ENCODE results near the gene CHD6.

Gene CHD6

GRCh38 chr20:41635158-41635557 is 17.0 kb upstream of the CHD6 start:
- no peak for DNase-seq (ENCODE audit: low spot score)
- in situ Hi-C loops (cut with MboI; ENCODE audit: low sequenced_read_pairs, unreplicated experiment), result no loop called here
- TF ChIP-seq CTCF (IDR thresholded peaks at IDR 0.05; ENCODE audit: borderline replicate concordance, control extremely low read depth, extremely low read depth, insufficient read depth, missing control alignments), result no peak

GRCh38 chr20:41632896-41633295 is 14.7 kb upstream of the CHD6 start:
- no peak for TF ChIP-seq CTCF (IDR thresholded peaks at IDR 0.05; ENCODE audit: borderline replicate concordance, control extremely low read depth, extremely low read depth, insufficient read depth, missing control alignments)
- in situ Hi-C loops (cut with MboI; ENCODE audit: low sequenced_read_pairs, unreplicated experiment), result no loop called here

GRCh38 chr20:41631826-41632225 is 13.6 kb upstream of the CHD6 start:
- DNase-seq (ENCODE audit: low spot score), result no peak
- in situ Hi-C loops (cut with MboI; ENCODE audit: low sequenced_read_pairs, unreplicated experiment), result no loop called here
- TF ChIP-seq CTCF (IDR thresholded peaks at IDR 0.05; ENCODE audit: borderline replicate concordance, control extremely low read depth, extremely low read depth, insufficient read depth, missing control alignments), result no peak

More at GRCh38 chr20:41632896-41633295, 14.7 kb upstream of the CHD6 start:
- no peak for DNase-seq (ENCODE audit: low spot score)

GRCh38 chr20:41630846-41631245 is 12.7 kb upstream of the CHD6 start:
- TF ChIP-seq CTCF (IDR thresholded peaks at IDR 0.05; ENCODE audit: borderline replicate concordance, control extremely low read depth, extremely low read depth, insufficient read depth, missing control alignments), result no peak
- DNase-seq (ENCODE audit: low spot score), result no peak
- in situ Hi-C loops (cut with MboI; ENCODE audit: low sequenced_read_pairs, unreplicated experiment), result no loop called here

- in situ Hi-C loops (cut with MboI; ENCODE audit: low sequenced_read_pairs, unreplicated experiment), result no loop called here
- no peak for DNase-seq (ENCODE audit: low spot score)
- TF ChIP-seq CTCF (IDR thresholded peaks at IDR 0.05; ENCODE audit: borderline replicate concordance, control extremely low read depth, extremely low read depth, insufficient read depth, missing control alignments), result no peak
Observed at GRCh38 chr20:41627611-41628244, 9.6 kb upstream of the CHD6 start.

GRCh38 chr20:41627001-41627495 is 8.9 kb upstream of the CHD6 start:
- TF ChIP-seq CTCF (IDR thresholded peaks at IDR 0.05; ENCODE audit: borderline replicate concordance, control extremely low read depth, extremely low read depth, insufficient read depth, missing control alignments), result no peak
- no peak for DNase-seq (ENCODE audit: low spot score)
- in situ Hi-C loops (cut with MboI; ENCODE audit: low sequenced_read_pairs, unreplicated experiment), result no loop called here

All from GM13976 (cell line).